Mesendoderm (in vitro differentiated cells): ENCODE results near the gene USP32.

Experiments used
- DNase-seq: peaks from one replicate; pipeline ENCODE4 v3.0.0; 2013
- H2AK5ac ChIP-seq: 2 replicates; pipeline ENCODE4 v1.6.1; 2013; ENCODE audit warnings: low read length, inconsistent platforms
- H2BK120ac ChIP-seq: 2 replicates; pipeline ENCODE4 v1.6.1; 2013; ENCODE audit warnings: low read depth, mild to moderate bottlenecking, low read length, moderate library complexity, mixed read lengths
- H2BK15ac ChIP-seq: replicated peaks from 2 replicates; pipeline ENCODE4 v1.6.1; 2013; ENCODE audit warnings: low read depth, mild to moderate bottlenecking, moderate library complexity
- H2BK5ac ChIP-seq: 2 replicates; pipeline ENCODE4 v1.6.1; 2013; ENCODE audit warnings: low read length, inconsistent platforms
- H3K18ac ChIP-seq: 2 replicates; pipeline ENCODE4 v1.6.1; 2013; ENCODE audit warnings: mild to moderate bottlenecking, low read length, mixed read lengths
- H3K23ac ChIP-seq: one replicate; pipeline ENCODE4 v1.6.1; 2013; ENCODE audit warnings: low read length
- H3K27ac ChIP-seq: 2 replicates; pipeline ENCODE4 v1.5.1; 2013; ENCODE audit warnings: low read depth, mild to moderate bottlenecking, inconsistent platforms, low read length, moderate library complexity
- H3K27me3 ChIP-seq: 2 replicates; pipeline ENCODE4 v1.6.1; 2013; ENCODE audit warnings: low read length, control low read depth, mild to moderate bottlenecking, inconsistent platforms; ENCODE audit not compliant: insufficient read depth, poor library complexity
- H3K36me3 ChIP-seq: 2 replicates; pipeline ENCODE4 v1.6.1; 2013; ENCODE audit warnings: low read length, inconsistent platforms; ENCODE audit not compliant: control insufficient read depth, insufficient read depth
- H3K4ac ChIP-seq: one replicate; pipeline ENCODE4 v1.6.1; 2013; ENCODE audit warnings: low read depth, mild to moderate bottlenecking, low read length, moderate library complexity
- H3K4me1 ChIP-seq: 2 replicates; pipeline ENCODE4 v1.6.1; 2013; ENCODE audit warnings: low read depth, low read length, inconsistent platforms; ENCODE audit not compliant: control insufficient read depth
- H3K4me2 ChIP-seq: 2 replicates; pipeline ENCODE4 v1.6.1; 2013; ENCODE audit warnings: low read length
- H3K4me3 ChIP-seq: 2 replicates; pipeline ENCODE4 v1.5.1; 2013; ENCODE audit warnings: mild to moderate bottlenecking, low read length
- H3K56ac ChIP-seq: one replicate; pipeline ENCODE4 v1.6.1; 2013; ENCODE audit warnings: low read length
- H3K79me1 ChIP-seq: 2 replicates; pipeline ENCODE4 v1.6.1; 2013; ENCODE audit warnings: low read length, inconsistent platforms
- H3K79me2 ChIP-seq: 2 replicates; pipeline ENCODE4 v1.6.1; 2013; ENCODE audit warnings: mild to moderate bottlenecking, low read length; ENCODE audit not compliant: control insufficient read depth, insufficient read depth
- H3K9ac ChIP-seq: 2 replicates; pipeline ENCODE4 v1.6.1; 2013; ENCODE audit warnings: low read length, inconsistent platforms
- H4K5ac ChIP-seq: one replicate; pipeline ENCODE4 v1.6.1; 2013; ENCODE audit warnings: low read length
- H4K8ac ChIP-seq: one replicate; pipeline ENCODE4 v1.6.1; 2013; ENCODE audit warnings: low read depth, mild to moderate bottlenecking, control low read depth, low read length, moderate library complexity
- WGBS: extraction: QIAGEN DNeasy Blood & Tissue Kit; methylation state at CpG from one replicate; pipeline ENCODE4 v1.1.7; 2013; ENCODE audit warnings: low lambda C conversion rate, missing lambda C conversion rate; ENCODE audit not compliant: insufficient coverage; ENCODE audit errors: extremely low coverage; 5-methylcytosine and 5-hydroxymethylcytosine counted together

The USP32 gene

GRCh38 chr17:60300949-60301348 is 91.0 kb downstream of the USP32 start:
- Histone ChIP-seq H2BK5ac (no peak overlapping the region), H3K27me3 (no peaks in the 10 kb centered on the region), H3K56ac (no peak overlapping the region), H3K4ac (no peak overlapping the region), H3K4me1 (no peaks in the 10 kb centered on the region), H3K36me3 (no peaks in the 10 kb centered on the region), H2BK15ac (no peak overlapping the region), H3K79me1 (peaks cover 1% of the 10 kb centered on the region), H3K27ac (no peak overlapping the region), H3K4me3 (no peak overlapping the region), H4K5ac (no peak overlapping the region), H2BK120ac (no peak overlapping the region), H3K9ac (no peak overlapping the region), H3K18ac (no peak overlapping the region), H3K79me2 (no peaks in the 10 kb centered on the region), H2AK5ac (no peak overlapping the region), H3K23ac (no peak overlapping the region), H4K8ac (no peak overlapping the region), H3K4me2 (no peak overlapping the region)
- WGBS, result no CpG with 5 or more reads among the region's 1 CpG
- DNase-seq, result no peak

GRCh38 chr17:60300011-60300410 is 91.9 kb downstream of the USP32 start:
- H3K23ac ChIP-seq, result no peak overlapping the region
- WGBS, result no CpG with 5 or more reads among the region's 2 CpGs
- no peaks in the 10 kb centered on the region for H3K79me2 ChIP-seq
- no peaks in the 10 kb centered on the region for H3K4me1 ChIP-seq
- no peak overlapping the region for H2BK120ac ChIP-seq
- H3K27ac ChIP-seq, result no peak overlapping the region
- no peak overlapping the region for H3K4me3 ChIP-seq
- no peaks in the 10 kb centered on the region for H3K27me3 ChIP-seq
- H3K4me2 ChIP-seq, result no peak overlapping the region
- no peak overlapping the region for H2BK15ac ChIP-seq
- no peak overlapping the region for H2AK5ac ChIP-seq
- no peaks in the 10 kb centered on the region for H3K36me3 ChIP-seq
- H2BK5ac ChIP-seq, result no peak overlapping the region
- H3K9ac ChIP-seq, result no peak overlapping the region
- H3K56ac ChIP-seq, result no peak overlapping the region
- H3K79me1 ChIP-seq, result no peaks in the 10 kb centered on the region
- no peak overlapping the region for H3K4ac ChIP-seq
- H3K18ac ChIP-seq, result no peak overlapping the region
- DNase-seq, result no peak
- no peak overlapping the region for H4K8ac ChIP-seq
- H4K5ac ChIP-seq, result no peak overlapping the region

GRCh38 chr17:60297760-60298401 is 94.1 kb downstream of the USP32 start:
- H3K23ac ChIP-seq, result no peak overlapping the region
- no peak overlapping the region for H3K4me3 ChIP-seq
- H2BK120ac ChIP-seq, result no peak overlapping the region
- no peak overlapping the region for H3K4ac ChIP-seq
- no peak overlapping the region for H2BK15ac ChIP-seq
- no CpG with 5 or more reads among the region's 4 CpGs for WGBS
- H3K9ac ChIP-seq, result no peak overlapping the region
- H4K8ac ChIP-seq, result no peak overlapping the region
- H2AK5ac ChIP-seq, result no peak overlapping the region
- no peaks in the 10 kb centered on the region for H3K36me3 ChIP-seq
- DNase-seq, result no peak
- no peaks in the 10 kb centered on the region for H3K79me2 ChIP-seq
- peaks cover 2% of the 10 kb centered on the region for H3K79me1 ChIP-seq
- H4K5ac ChIP-seq, result no peak overlapping the region
- H3K27ac ChIP-seq, result no peak overlapping the region
- H3K27me3 ChIP-seq, result no peaks in the 10 kb centered on the region
- no peaks in the 10 kb centered on the region for H3K4me1 ChIP-seq
- H2BK5ac ChIP-seq, result no peak overlapping the region
- no peak overlapping the region for H3K4me2 ChIP-seq
- no peak overlapping the region for H3K56ac ChIP-seq
- H3K18ac ChIP-seq, result no peak overlapping the region

GRCh38 chr17:60296177-60296576 is 95.8 kb downstream of the USP32 start:
- no peak overlapping the region for H3K23ac ChIP-seq
- no peak overlapping the region for H4K8ac ChIP-seq
- no peak overlapping the region for H2BK120ac ChIP-seq
- no peak overlapping the region for H3K27ac ChIP-seq
- H3K79me1 ChIP-seq, result peaks cover 2% of the 10 kb centered on the region
- no peak overlapping the region for H3K18ac ChIP-seq
- no peak overlapping the region for H3K4me3 ChIP-seq
- no peak overlapping the region for H2AK5ac ChIP-seq
- no peak overlapping the region for H3K9ac ChIP-seq
- H3K56ac ChIP-seq, result no peak overlapping the region
- 92% methylated on average over 1 of the region's 2 CpGs for WGBS
- no peak for DNase-seq
- no peak overlapping the region for H3K4me2 ChIP-seq
- H3K27me3 ChIP-seq, result no peaks in the 10 kb centered on the region
- H4K5ac ChIP-seq, result no peak overlapping the region
- no peaks in the 10 kb centered on the region for H3K4me1 ChIP-seq
- H3K79me2 ChIP-seq, result no peaks in the 10 kb centered on the region
- no peak overlapping the region for H2BK15ac ChIP-seq
- H3K4ac ChIP-seq, result no peak overlapping the region
- H3K36me3 ChIP-seq, result no peaks in the 10 kb centered on the region
- no peak overlapping the region for H2BK5ac ChIP-seq

- Histone ChIP-seq H2BK120ac (no peak overlapping the region), H3K18ac (no peak overlapping the region), H3K4me2 (no peak overlapping the region), H3K27ac (no peak overlapping the region), H2BK15ac (no peak overlapping the region), H3K56ac (no peak overlapping the region), H4K8ac (no peak overlapping the region), H3K79me1 (peaks cover 2% of the 10 kb centered on the region), H4K5ac (no peak overlapping the region), H2BK5ac (no peak overlapping the region), H3K79me2 (no peaks in the 10 kb centered on the region), H2AK5ac (no peak overlapping the region), H3K4ac (no peak overlapping the region), H3K36me3 (no peaks in the 10 kb centered on the region), H3K27me3 (no peaks in the 10 kb centered on the region), H3K4me3 (no peak overlapping the region), H3K4me1 (no peaks in the 10 kb centered on the region), H3K9ac (no peak overlapping the region), H3K23ac (no peak overlapping the region)
- WGBS, result no CpG with 5 or more reads among the region's 3 CpGs
- DNase-seq, result no peak
These were observed 98.2 kb downstream of the USP32 start for GRCh38 chr17:60293580-60294335.
